IPS DF 4.7 (cell line): Measurements from ENCODE around the gene SCARF1.

Experiments
- DNase-seq: peaks from one replicate; pipeline ENCODE4 v3.0.0-alpha.2; 2013; ENCODE audit warnings: low spot score; ENCODE audit errors: extremely low read depth

Gene SCARF1

DNA sequence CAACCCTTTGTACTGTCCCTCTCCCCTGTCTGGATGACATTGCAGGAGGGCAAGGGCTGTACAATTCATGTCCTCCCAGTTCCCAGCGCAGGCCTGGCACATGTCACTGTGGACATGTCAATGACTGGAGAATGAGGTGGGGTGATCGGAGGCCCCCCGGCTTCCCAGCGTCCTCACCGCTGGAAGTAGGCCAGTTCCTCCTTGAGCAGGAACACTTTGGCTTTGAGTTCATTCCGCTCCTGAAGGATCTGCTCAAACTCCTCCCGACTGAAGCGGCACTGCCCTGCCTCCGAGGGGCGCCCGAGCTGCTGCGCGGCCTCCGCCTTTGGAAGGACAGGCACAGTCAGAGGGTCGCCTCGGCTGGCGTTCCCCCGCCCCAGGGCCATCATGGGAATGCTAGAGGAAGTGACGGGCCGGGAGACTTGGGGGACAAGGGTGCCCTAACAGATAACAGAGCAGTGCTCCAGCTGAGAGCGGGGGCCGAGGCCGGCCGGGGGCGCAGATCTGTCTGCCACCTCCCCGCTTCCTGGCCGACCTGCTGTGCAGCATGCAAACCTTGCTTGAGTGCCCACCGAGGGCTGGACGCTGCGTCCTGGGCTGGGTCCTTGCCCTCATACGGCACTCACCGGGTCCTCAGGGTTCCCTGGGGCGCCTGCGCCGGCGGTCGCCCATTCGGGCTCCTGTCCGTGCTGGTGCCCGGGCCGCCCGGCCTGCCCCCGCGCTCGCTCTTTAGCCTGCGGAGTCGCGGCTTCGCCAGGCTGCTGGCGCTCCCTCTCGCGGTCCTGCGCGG, 2.8 kb upstream of the SCARF1 start:
- DNase-seq = no peak

DNA sequence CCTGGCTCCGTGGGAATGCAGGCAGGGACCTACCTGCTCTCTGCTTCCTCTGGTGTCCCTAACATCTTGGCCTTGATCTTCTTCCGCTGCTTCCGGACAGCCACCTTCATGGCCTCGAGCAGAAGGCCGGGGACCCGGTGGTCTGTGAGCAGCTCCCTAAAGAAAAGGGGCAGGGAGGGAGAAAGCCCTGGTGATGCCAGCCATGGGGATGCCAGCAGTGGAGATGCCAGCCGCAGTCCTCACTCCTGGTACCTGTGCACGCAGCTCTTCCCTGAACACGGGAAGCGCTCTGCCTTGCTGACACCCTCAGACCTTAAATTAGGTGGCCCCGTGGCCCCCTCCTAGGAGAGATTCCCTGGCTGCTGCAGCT, 2.3 kb upstream of the SCARF1 start:
- no peak for DNase-seq

DNA sequence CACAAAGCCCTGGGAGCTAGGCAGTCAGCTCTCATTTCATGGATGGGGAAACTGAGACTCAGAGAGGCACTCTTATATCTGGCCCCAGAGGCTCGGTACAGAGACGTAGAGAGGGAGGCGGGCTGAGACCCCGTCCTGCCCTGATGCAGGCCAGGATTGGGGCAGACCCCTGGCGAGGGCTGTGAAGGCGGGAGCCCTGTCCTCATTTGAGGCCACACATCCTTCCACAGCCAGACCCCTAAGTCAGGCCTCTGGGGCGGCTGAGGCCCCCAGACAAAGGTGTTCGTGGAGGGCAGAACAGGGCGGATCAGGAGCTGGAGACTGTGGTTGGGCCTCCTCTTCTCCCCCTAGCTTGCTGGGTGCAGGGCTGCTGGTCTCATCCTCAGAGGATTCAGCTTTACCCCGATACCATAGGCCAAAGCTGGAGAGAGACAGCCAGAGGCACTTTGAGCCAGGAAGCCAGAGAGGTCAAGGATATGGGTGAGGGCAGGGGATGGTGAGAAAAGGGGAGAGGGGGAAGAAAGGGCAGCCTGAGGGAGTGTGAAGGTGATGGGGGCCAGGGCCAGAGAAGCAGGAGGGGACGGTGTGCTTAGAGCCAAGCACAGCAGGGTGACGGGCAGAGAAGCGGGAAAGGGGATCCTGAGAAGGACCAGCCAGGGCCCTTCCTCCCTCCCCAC, 805 bp upstream of the SCARF1 start:
- no peak for DNase-seq

DNA sequence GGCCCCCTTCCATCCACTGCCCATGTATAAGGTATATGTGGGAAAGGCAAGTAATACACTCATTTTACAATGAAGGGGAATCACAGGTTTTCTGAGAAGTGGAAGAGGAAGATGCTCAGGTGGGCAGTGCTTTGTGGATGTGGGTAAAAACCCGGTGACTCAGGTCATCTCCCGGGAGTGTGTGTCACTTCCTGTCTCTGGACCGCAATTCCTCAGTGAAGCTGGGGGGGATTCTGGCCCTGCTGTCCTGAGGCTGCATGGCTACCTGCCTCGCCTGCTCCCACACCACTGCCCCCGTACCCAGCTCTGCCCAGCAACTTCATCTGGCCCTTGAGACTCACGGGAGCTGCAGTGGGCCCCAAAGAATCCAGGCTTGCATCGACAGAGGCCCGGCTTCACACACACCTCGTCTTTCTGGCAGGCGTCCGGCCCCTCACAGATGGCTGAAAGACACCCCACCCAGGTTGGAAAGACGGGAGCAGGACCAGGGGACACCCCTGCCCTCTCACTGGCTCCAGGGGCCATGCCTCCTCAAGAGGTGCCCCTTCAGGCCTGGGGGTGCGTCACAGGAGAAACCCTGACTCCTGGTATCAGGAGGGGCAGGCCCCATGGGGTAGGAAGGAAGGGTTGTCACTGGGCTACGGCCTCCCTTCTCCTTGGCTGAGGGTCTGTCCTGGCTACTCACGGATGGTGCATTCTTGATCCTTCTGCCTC, 882 bp downstream of the SCARF1 start:
- no peak for DNase-seq

DNA sequence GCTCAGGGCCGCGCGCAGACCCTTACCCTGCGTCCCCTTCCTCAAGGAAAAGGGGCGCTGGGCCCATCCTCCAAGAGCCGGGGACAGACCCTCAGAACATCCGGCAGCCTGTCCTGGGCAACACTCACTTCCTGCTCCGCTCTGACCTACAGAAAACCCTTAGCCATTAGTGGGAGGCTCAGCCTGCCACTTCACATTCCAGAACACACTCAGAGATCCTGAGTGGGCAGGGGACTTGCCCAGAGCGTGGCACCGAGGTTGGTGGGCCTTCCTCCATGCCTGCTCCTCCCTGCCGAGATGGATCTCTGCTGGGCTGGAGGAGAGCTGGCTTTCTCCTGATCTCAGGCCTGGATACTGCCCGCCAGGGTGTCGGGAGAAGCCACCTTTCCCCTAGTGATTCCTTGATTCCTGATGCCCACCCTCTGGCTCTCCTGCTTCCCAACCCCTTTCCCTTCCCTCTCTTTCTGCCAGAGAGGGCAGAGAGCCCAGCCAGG, 1.5 kb downstream of the SCARF1 start:
- no peak for DNase-seq

DNA sequence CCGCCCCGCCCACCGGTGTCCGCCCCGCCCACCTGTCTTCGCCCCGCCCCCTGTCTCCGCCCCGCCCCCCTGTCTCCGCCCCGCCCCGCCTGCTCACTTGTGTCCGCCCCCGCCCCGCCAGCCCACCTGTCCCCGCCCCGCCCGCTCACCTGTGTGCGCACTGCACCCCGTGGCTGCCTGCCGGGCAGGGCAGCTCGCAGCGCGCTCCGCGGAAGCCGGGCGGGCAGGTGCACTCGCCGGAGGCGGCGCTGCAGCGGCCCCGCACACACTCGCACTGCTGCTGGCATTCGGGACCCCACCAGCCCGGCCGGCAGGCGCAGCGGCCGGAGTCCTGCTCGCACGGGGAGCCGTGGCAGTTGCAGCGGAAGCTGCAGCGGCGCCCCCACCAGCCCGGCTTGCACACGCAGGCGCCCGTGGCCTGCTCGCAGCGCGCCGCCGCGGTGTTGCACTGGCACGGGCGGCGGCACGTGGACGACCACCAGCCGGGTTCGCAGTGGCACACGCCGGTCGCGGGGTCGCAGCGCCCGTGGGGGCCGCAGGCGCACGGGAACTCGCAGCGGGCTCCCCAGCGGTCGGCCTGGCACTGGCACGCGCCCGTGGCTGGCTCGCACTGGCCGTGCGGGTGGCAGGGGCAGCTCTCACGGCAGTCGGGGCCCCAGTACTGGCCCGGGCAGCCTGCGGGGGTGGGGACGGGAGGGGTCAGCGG, 2.1 kb downstream of the SCARF1 start:
- no peak for DNase-seq

DNA sequence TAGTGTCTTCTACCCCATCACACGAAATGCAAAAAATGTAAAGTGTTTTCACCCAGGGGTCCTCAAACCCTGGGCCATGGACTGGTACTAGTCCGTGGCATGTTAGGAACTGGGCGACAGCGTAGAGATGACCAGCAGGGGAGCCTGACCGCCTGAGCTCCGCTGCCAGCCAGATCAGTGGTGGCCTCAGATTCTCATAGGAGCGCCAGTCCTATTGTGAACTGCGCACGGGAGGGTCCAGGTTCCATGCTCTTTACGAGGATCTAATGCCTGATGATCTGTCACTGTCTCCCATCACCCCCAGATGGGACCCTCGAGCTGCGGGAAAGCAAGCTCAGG, 4.5 kb downstream of the SCARF1 start:
- DNase-seq = no peak

DNA sequence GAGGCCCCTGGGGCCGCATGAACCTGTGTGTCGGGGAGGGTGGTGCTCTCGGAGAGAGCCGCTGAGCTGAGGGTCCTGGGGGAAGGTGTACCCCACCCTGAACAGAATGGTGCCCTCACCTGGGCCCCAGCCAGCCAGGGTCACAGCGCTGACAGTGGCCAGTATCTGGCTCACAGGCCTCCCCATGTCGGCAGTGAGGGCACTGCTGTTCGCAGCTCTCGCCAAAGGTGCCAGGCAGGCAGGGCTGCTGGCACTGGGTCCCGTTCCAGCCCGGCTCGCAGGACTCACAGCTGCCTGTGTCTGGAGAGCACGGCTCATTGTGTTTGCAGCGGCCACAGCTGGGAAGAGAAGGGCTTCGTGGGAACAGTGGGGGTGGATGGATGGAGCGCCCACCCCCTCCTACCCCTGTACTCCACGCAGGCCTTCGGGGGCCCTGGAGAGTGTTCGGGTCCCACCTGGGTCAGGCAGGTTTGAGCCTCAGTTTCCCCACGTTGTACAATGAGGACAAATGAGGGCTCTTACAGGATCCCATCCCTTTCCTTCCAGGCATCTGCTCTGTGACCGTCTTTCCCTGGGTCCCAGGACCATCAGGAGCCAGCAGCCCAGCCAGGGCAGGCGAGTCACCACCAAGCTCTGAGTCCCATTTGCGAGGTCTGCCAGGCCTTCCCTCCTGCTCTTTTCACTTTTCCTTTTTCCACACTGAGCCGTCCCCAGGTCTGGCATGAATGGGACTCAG, 5.0 kb downstream of the SCARF1 start:
- no peak for DNase-seq

DNA sequence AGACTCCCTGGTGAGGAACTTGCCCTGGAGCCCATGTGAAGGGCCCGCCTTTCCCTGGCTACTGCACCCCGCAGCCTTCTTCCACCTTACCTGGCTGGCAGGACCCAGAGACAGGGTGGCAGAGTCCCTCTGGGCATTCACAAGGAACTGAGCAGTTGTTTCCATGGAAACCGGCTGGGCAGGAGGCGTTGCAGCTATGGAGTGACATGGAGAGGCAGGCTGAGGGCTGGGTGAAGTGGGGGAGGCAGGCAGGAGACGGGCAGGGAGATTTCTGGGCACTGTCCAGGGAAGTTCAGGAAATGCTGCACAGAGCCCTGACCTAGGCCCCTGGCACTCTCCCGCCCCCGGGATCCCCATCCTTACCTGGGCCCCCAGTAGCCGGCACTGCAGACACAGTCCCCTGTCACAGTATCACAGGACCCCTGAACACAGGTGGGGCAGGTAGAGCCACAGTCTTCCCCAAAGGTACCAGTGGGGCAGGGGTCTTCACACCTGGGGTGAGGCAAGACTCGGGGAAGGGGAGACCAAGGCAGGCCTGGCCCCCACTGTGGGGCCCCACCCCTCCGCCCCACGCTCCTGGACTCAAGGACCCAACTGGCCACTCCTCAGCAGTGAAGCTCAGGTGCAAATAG, 5.9 kb downstream of the SCARF1 start:
- no peak for DNase-seq

DNA sequence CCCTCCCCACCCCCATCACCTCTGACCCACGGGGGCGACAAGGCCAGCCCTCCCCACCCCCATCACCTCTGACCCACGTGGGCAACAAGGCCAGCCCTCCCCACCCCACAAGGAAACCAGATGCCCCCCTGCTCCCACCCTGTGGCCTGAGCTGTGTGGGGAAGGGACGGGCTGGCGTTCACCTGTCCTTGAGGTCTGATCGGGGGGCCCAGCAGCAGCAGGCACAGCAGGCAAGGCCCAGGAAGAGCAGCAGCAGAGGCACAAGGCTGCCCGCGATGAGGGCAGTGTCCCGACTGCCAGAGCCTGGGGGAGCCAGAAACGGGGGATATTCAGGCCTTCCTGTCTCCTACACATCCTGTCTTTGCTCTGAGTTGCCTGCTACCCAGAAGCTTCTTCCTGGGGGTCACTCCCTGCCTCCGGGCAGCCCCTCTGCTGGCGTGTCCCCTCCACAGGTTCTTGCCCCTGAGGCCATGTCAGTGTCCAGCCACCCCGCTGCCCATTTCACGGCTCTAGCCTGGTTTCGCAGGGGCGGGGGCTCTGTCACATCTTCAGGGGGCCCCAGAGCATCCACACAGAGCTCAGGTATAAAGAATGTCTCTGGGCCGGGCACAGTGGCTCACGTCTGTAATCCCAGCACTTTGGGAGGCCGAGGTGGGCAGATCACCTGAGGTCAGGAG, 6.8 kb downstream of the SCARF1 start:
- DNase-seq = no peak

DNA sequence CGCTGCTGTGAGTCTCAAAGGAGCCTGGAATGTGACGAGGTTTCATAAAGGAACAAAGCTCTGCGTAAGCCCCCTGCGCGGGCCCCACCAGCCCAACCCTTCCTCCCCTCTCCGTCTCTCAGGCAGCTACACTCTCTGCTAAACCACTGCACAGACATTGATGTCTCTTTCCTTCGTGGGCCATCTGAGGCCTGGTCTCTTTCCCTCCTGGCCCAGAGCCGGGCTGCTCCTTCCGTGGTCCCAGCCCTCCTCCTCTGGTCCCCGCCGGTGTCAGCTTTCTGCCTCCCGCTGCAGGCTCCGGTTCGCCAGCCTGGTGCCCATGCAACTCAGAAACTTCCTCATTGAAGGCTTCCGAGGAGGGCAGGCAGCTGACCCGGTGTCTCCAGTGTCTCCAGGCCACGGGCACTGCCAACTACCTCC, 7.4 kb downstream of the SCARF1 start:
- no peak for DNase-seq

DNA sequence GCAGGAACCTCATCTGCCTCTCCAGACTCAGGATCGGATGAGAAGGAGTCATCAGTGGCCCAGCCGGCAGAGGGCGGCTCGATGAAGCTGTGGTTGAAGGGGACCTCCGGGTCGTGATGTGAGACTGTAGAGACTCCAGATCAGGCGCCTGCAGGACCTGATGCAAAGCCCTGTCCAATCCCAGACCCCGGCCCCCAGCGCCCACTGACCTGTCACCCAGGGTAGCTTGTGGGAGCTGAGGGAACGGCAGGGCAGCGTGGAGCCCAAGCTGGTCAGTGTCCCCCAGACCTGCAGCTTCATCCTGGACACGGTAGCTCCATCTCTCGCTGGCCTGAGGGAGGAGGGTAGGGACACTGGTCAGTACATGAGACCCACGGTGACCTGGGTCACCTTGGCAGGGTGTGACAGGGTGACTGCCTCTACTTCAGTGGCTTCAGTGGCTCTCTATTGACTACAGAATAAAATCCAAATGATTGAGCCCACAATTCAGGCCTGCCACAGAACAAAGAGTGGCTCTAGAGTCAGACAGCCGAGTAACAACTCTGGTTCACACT, 8.7 kb downstream of the SCARF1 start:
- no peak for DNase-seq

DNA sequence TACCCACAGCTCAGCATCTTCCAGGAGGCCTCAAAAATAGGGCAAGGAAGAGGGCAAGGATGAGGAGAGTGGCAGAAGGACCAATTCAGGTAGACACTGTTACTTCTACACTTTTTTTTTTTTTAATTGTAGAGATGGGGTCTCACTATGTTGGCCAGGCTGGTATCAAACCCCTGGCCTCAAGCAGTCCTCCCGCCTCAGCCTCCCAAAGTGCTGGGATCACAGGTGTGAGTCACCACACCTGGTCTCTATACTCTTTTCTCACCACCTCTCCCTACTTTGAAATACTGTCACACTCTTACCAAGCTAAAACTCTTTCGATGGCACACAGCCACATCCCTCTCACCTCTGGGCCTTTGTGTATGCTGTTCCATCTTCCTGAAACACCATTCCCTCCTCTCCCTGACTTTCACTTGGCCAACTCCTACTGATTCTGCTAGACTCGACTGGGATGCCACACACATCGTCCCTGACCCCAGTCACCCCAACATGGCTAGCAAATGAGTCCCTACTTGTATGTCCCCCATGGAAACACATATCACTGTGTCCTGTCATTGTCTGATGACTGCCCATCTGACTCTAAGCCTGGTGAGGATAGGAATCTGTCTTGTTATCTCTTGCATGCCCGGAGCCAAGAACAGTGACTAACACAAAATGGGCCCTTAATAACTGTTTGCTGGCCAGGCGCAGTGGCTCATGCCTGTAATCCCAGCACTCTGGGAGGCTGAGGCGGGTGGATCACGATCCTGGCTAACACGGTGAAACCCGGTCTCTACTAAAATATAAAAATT, 9.7 kb downstream of the SCARF1 start:
- no peak for DNase-seq

DNA sequence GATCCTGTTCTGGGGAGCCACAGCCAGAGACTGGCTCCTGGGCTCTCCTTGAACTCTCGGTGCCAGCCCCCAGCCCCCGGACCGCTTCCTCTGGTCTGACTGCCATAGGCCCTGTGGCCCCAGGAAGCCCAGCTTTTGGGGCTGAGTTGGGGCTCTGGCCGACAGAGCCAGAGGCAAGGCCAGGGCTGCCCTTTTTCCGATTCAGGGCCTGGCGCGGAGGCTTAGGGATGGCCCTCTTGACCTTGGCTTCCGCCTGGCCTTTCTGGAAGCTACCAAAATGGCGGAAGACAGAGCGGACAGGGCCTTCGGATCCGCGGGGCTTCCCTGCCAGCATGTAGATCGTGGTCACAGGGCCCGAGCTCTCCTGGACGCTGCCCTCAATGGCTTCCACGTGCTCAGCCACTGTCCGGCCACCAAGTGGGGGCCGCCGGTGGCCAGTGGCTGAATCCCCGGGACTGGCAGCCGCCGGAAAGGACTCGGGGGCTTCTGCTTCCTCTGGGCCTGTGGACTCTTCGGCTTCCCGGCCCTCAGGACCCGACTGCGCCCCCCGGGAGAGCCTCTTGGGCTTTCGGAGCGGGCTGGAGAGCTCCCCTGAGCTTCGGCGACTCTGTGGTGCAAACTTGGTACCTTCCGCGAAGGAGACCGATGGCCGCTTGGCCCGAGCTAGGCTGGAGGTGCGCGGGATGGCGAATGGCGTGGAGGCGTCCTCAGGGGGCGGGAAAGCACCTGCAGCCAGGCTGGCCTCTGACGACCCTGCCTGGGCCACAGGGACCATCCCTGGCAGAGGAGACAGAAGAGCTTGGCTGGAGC, 10.5 kb downstream of the SCARF1 start:
- DNase-seq = no peak

DNA sequence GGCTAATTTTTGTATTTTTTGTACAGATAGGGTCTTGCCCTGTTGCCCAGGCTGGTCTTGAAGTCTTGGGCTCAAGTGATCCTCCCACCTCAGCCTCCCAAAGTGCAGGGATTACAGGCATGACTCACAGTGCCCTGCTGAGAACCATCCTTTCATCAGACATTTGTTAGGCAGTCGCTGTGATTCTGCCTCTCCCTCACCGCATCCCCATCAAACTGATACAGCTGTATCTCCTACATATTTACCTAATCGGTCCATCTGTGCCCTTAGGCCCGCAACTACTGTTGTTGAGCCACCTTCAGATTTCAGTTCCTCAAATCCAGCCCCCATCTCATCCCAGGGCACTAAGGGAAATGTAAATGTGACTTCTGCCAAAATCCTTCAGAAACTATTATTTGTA, 14.9 kb downstream of the SCARF1 start:
- DNase-seq = no peak

DNA sequence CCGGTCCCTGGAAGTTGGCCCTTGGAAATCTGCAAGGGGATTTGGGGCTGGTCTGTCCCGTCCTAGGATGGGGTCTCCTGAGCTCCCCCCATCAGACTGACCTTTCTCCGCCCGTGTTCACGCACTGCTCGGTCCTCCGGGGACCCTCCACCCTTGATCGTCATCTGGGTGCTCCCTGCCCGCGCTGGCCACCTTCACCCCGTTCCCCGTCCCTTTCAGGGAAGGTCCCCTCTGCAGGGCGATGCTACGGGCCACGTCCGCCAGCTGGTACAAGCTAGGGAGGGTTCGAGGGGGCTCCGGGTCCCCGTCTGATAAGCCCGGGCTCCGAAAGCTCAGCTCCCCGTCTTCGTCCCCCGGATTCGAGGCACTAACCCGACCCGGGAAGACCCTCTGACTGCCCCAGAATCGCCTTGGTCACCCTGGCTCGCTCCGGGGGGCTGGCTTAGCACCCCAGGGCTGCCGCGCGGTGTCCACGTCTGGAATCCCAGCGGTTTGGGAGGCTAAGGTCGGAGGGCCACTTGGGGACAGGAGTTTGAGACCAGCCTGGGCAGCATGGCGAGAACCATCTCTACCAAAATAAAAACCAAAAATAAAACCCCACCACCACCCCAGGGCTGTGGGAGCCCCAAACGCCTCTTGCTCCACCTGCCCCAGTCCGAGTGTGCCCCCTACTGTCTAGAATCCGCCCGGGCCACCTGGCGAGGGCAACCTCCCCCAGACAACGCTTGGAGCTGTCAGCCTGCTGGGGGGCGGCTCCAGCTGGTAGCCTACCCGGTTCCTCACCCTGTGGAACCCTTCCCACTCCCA, 15.8 kb downstream of the SCARF1 start:
- no peak for DNase-seq

DNA sequence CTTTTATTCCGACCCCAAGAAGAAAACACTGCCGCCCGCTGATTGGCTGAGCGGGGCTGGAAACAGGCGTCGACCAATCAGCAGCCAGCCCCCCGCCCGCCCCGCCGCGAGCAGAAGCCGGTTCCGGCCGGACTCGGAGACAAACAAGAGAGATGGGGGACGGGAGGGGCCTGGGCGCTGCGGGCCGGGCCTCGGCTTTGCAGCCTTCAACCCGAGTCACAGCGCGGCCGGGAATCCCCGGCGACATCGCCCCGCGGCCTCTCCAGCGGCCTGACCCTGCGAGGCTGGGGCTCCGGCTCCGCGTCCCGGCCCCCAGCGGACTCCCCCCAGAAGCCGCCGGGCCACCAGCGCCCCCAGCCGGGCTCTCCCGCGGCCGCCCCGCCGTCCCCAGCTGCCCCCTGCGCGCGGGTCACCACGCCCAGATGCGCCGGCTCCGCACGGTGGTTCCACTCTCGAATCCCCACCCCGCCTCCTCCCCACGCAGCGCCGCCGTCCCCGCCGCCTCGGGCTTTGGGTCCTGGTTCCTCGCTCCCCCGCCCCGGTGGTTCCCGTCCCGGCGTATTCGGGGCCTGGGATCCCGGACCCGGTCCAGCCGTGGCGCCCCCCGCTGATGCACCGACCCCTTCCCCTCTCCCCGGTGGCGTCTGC, 16.6 kb downstream of the SCARF1 start:
- no peak for DNase-seq
